Transverse colon (tissue), 4 donors: ENCODE data around the gene RNGTT. TPM values are rescaled to one million over a fixed set of nuclear protein-coding genes. Genes with fewer than 3 reads are reported as not detected.
"Not testable (repeated sequence)": the region's sequence is repeated elsewhere in the genome, so short reads cannot be mapped to it uniquely, and the experiment has no call there.

Experiments used
- DNase-seq: peaks from one replicate; pipeline ENCODE4 v3.0.0-alpha.2; 2019
- H3K27ac ChIP-seq, 4 donors: fragments of 200-600 bp; sonication (generic); 2 replicates each; pipeline ENCODE4 v1.5.1; 2016 to 2018; ENCODE audit warnings: inconsistent platforms in 4 of 4
- H3K27me3 ChIP-seq: fragments of 200-600 bp; sonication (generic); 2 replicates; pipeline ENCODE4 v1.5.1; 2017; ENCODE audit warnings: inconsistent platforms
- H3K36me3 ChIP-seq, 4 donors: fragments of 200-600 bp; sonication (generic); 2 replicates each; pipeline ENCODE4 v1.5.1; 2017 to 2019; ENCODE audit warnings: inconsistent platforms in 4 of 4
- H3K4me1 ChIP-seq, 4 donors: fragments of 200-600 bp; sonication (generic); 2 replicates each; pipeline ENCODE4 v1.5.1; 2017 to 2020; ENCODE audit warnings: inconsistent platforms in 4 of 4
- H3K4me3 ChIP-seq, 4 donors: fragments of 200-600 bp; sonication (generic); 1 replicate in 1 of 4; 2 replicates in 3 of 4; pipeline versions ENCODE4 v1.5.1 to v1.6.1; 2017 to 2019; ENCODE audit warnings: inconsistent platforms in 4 of 4
- H3K9me3 ChIP-seq, 2 donors: fragments of 200-600 bp; sonication (generic); 2 replicates each; pipeline ENCODE4 v1.5.1; 2017 to 2019; ENCODE audit warnings: inconsistent platforms in 2 of 2
- EP300 ChIP-seq: sonication (generic); formaldehyde crosslinking; IDR thresholded peaks from one replicate; pipeline ENCODE4 v1.6.1; 2017; ENCODE audit warnings: antibody characterized with exemption, low read depth
- POLR2A ChIP-seq: fragments of 450-650 bp; IDR thresholded peaks from one replicate; pipeline ENCODE4 v1.6.1; 2016; ENCODE audit warnings: antibody characterized with exemption, mild to moderate bottlenecking, moderate library complexity
- POLR2AphosphoS5 ChIP-seq, 3 donors: sonication (generic); formaldehyde crosslinking; IDR thresholded peaks; one replicate each; pipeline ENCODE4 v1.6.1; 2016; ENCODE audit warnings: antibody characterized with exemption in 3 of 3
- WGBS, 2 donors: methylation state at CpG; one replicate each; pipeline ENCODE4 v1.1.5; 2018; ENCODE audit warnings: low coverage in 1 of 2; 5-methylcytosine and 5-hydroxymethylcytosine counted together
- in situ Hi-C, 4 donors: fragments of 200-750 bp; cut with MboI; loops; one replicate each; pipeline versions ENCODE4 v1.15.0 to v1.15.1; 2017; ENCODE audit warnings: low sequenced_read_pairs in 3 of 4, low pct_ligation_motif_present in 1 of 4, low pct_unique_long_range_greater_than_20kb in 1 of 4
- intact Hi-C: fragments of 100-400 bp; cut with DNase I; formaldehyde crosslinking; loops from one replicate; pipeline ENCODE4 v1.15.1; 2023; ENCODE audit warnings: low total_unique reads
- total RNA-seq, 4 donors: library from RNA; depleted of rRNA; stranded (reverse); fragments of >200 nt; gene quantifications; one replicate each; pipeline ENCODE4 v1.1.0, GENCODE V29; 2016
- TF ChIP-seq, protein P1 (sequence below), 5 experiments: fragments of 200-600 bp in 3 of 5; fragments of 450-650 bp in 2 of 5; sonication (generic) in 3 of 5; IDR thresholded peaks; 1 replicate in 2 of 5; 2 replicates in 3 of 5; pipeline ENCODE4 v1.5.1; 2016 to 2017; ENCODE audit warnings: antibody characterized with exemption in 5 of 5, inconsistent platforms in 3 of 5, mild to moderate bottlenecking in 2 of 5, moderate library complexity in 1 of 5

RNGTT gene
- total RNA-seq, 4 donors from 2014 or later, result 5.4 to 20.9 (median 15.2) TPM

GRCh38 chr6:88913471-88913870 lies 49.9 kb downstream of the RNGTT start:
- in situ Hi-C loops (no loop called here), intact Hi-C loops (no loop called here)
- Histone ChIP-seq H3K4me3 (no peak overlapping the region), H3K27ac (no peak overlapping the region), H3K27me3 (no peaks in the 10 kb centered on the region), H3K4me1 (peaks cover 0 to 16% (median 2%) of the 10 kb centered on the region in 4 donors), H3K9me3 (no peaks in the 10 kb centered on the region), H3K36me3 (no peaks in the 10 kb centered on the region)
- no peak for DNase-seq
- WGBS, 2 donors, result 85 to 93% methylated on average over 3 of the region's 3 CpGs
- no peak for TF ChIP-seq EP300
- no peak for TF ChIP-seq POLR2AphosphoS5 (IDR thresholded peaks at IDR 0.05)

GRCh38 chr6:88910922-88911778 lies 52.3 kb downstream of the RNGTT start:
- 48 to 49% methylated on average over 7 of the region's 7 CpGs for WGBS, 2 donors
- no peak for DNase-seq
- in situ Hi-C loops (no loop called here), intact Hi-C loops (no loop called here)
- H3K27ac ChIP-seq, result no peak overlapping the region
- no peaks in the 10 kb centered on the region for H3K36me3 ChIP-seq
- H3K4me3 ChIP-seq, result no peak overlapping the region
- H3K9me3 ChIP-seq, result no peaks in the 10 kb centered on the region
- no peaks in the 10 kb centered on the region for H3K27me3 ChIP-seq
- H3K4me1 ChIP-seq, result peaks cover 0 to 16% (median 2%) of the 10 kb centered on the region in 4 donors
- TF ChIP-seq EP300 (no peak), POLR2AphosphoS5 (IDR thresholded peaks at IDR 0.05) (no peak), POLR2A (no peak)

DNA sequence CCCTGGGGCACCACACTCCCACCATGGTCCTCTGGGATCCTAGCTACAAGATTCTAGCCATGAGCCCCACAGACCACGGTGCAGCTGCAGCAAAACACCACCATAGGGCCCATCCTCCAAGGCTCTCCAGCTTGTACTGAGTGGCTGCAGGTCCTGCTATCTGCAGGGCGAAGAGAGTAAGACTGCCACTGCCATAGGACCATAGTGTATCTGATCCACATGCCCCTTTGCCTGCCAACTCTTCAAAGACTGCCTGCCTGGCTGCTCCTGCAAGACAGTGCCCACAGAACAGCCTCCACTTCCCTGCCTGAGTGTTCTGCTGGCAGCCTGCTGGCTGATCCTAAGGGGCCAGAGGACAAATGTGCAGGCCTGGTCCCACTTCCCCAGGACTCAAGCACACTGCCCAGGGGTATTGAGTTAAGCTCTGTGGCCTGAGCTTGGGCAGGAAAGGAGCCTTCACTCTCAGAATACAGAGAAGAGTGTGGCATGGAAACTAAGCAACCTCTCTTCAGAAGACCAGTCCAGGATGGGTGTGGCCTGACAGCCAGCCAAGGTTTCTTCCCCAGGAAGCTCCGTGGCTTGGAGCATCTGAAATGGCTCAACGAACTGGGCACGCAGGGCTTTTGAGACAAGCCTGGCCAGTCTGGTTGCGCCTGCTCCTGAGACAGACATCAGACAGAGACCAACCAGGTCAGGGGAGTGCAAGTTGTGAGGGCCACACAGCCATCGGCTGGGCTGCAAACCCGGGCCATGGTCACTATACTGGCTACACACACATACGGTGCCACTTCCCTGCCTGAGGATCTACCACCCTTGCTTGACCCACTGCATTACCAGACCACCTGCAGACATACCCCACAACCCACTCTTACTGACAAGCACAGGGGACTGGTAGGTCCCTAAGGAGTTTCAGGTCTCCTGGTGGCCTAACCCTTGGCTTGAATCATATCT lies 54.5 kb downstream of the RNGTT start:
- H3K27me3 ChIP-seq, result no peaks in the 10 kb centered on the region
- H3K36me3 ChIP-seq, result peaks cover 0 to 8% (median 3%) of the 10 kb centered on the region in 4 donors
- H3K27ac ChIP-seq, result no peak overlapping the region
- no peak for DNase-seq
- no peak overlapping the region for H3K4me3 ChIP-seq
- peaks cover 0 to 16% (median 2%) of the 10 kb centered on the region in 4 donors for H3K4me1 ChIP-seq
- TF ChIP-seq POLR2AphosphoS5 (IDR thresholded peaks at IDR 0.05), result no peak
- TF ChIP-seq POLR2A, result no peak
- TF ChIP-seq, protein P1, sequence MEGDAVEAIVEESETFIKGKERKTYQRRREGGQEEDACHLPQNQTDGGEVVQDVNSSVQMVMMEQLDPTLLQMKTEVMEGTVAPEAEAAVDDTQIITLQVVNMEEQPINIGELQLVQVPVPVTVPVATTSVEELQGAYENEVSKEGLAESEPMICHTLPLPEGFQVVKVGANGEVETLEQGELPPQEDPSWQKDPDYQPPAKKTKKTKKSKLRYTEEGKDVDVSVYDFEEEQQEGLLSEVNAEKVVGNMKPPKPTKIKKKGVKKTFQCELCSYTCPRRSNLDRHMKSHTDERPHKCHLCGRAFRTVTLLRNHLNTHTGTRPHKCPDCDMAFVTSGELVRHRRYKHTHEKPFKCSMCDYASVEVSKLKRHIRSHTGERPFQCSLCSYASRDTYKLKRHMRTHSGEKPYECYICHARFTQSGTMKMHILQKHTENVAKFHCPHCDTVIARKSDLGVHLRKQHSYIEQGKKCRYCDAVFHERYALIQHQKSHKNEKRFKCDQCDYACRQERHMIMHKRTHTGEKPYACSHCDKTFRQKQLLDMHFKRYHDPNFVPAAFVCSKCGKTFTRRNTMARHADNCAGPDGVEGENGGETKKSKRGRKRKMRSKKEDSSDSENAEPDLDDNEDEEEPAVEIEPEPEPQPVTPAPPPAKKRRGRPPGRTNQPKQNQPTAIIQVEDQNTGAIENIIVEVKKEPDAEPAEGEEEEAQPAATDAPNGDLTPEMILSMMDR (IDR thresholded peaks at IDR 0.05), result no peak
- no peak for TF ChIP-seq EP300
- intact Hi-C loops, result no loop called here
- in situ Hi-C loops, result no loop called here
- WGBS, 2 donors, result 85% methylated on average over 9 of the region's 9 CpGs; no CpG with 5 or more reads in 1 of the 2 donors
- no peaks in the 10 kb centered on the region for H3K9me3 ChIP-seq

DNA sequence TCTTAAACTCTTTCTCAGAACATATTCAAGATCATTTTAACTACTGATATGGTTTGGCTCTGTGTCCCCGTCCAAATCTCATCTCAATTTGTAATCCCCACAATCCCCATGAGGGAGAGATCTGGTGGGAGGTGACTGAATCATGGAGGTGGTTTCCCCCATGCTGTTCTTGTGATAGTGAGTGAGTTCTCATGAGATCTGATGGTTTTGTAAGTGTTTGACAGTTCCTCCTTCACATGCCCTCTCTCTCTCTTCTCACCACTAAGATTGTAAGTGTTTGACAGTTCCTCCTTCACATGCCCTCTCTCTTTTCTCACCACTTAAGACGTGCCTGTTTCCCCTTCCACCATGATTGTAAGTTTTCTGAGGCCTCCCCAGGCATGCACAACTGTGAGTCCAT lies 56.3 kb downstream of the RNGTT start:
- WGBS, 2 donors, result 74 to 76% methylated on average over 2 of the region's 2 CpGs
- in situ Hi-C loops, H3K4me3 ChIP-seq, DNase-seq, H3K27ac ChIP-seq, intact Hi-C loops, H3K9me3 ChIP-seq, H3K27me3 ChIP-seq: not testable (repeated sequence)
- H3K36me3 ChIP-seq, result peaks cover 0 to 12% (median 6%) of the 10 kb centered on the region in 4 donors
- peaks cover 0 to 16% (median 2%) of the 10 kb centered on the region in 4 donors for H3K4me1 ChIP-seq

DNA sequence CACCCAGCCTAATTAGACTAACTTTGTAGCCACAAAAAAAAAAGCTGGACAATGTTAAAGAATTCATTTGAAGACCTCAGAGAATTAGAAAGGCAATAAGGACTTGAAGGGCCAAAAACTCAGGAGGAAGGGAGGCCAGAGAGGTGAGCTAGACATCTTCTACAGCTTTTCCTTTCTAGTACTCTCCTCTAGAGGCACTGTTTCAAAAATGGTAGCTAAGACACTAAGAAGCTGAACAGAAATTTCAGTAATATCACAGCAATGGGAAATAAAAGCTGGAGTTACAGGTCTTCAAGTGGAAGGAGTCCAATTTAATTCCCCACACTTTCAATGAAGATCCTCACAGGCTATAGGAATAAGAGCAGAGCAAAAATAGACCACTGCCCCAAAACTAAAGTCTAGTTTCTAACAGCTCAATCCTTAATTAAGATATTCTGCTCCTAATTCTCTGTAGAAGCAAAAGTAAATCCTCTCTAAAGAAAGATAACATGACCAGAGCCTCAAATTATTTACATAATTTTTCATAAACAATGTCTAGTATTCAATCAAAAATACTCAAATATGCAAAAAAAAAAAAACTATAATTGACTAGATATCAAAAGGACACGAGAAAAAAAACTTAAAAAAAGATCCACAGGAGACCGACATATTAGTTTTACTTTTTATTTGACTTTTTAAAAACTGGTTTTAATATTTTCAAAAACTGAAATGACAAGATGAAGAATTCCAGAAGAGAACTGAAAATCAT lies 63.7 kb downstream of the RNGTT start:
- 88 to 97% methylated on average over 2 of the region's 2 CpGs for WGBS, 2 donors
- no peak overlapping the region for H3K4me3 ChIP-seq
- H3K36me3 ChIP-seq, result peaks cover 0 to 11% (median 4%) of the 10 kb centered on the region in 4 donors
- intact Hi-C loops, result no loop called here
- H3K4me1 ChIP-seq, result no peaks in the 10 kb centered on the region
- H3K27ac ChIP-seq, result no peak overlapping the region
- in situ Hi-C loops, result no loop called here
- no peak for DNase-seq
- no peaks in the 10 kb centered on the region for H3K27me3 ChIP-seq
- TF ChIP-seq, protein P1 (IDR thresholded peaks at IDR 0.05), result no peak
- H3K9me3 ChIP-seq, result no peaks in the 10 kb centered on the region
